Stimulated activated CD4-positive, alpha-beta T cell treated with anti-CD3 and anti-CD28 coated beads, Interleukin-1b, Interleukin-23, amount 100 ng/mL, for 1 hour (primary cell): Measurements from ENCODE around the gene SECISBP2.
"Not testable (repeated sequence)": the region's sequence is repeated elsewhere in the genome, so short reads cannot be mapped to it uniquely, and the experiment has no call there.

Experiments used
- DNase-seq, 2 donors: peaks; one replicate each; pipeline ENCODE4 v3.0.0-alpha.2; 2020; ENCODE audit warnings: low read depth in 2 of 2

SECISBP2 gene

DNA sequence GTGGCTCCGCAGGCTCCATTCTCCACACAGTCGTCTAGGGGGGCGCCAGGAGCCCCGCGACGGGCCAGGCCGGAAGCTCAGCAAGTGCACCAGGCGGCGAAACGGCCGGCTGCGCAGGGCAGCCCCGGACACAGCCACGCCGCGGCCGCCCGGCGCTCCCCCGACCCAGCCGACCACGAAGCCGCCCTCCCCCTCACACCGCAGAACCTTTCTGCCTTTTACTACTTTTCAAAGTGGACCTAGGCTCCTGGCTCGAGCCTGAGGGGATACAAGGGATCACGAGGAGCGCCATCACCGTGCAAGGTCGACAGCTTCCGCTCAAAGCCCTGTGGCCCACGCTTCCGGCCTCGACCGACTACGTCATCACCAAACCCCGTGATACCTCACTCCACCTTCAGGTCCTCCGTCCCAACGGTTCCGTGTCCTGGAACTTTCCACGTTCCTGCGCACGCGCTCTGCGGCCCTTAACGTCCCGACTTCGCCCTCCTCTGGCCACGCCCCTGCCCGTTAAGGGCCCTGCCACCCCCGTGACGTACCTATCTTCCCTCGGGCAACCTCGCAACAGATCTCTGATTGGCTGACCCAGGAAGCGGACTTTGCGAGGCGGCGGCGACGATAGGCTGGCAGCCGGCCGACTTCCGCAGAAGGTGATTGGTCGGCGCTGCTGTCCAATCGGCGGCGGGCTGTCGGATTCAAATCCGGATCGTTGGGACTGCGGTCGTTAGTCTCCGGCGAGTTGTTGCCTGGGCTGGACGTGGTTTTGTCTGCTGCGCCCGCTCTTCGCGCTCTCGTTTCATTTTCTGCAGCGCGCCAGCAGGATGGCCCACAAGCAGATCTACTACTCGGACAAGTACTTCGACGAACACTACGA is 7.6 kb upstream of the SECISBP2 start, which contains the start of gene CKS2:
CKS2 (plus strand) TSS at position 721 of the 871 bp plus-strand sequence; CDS start at position 819, 98 bp downstream.
- DNase-seq, result peak; percentile 98 to 99

- no peak for DNase-seq
These were observed 6.7 kb upstream of the SECISBP2 start for GRCh38 chr9:89311346-89312221.

GRCh38 chr9:89312222-89312571 is 6.1 kb upstream of the SECISBP2 start:
- no peak for DNase-seq

DNA sequence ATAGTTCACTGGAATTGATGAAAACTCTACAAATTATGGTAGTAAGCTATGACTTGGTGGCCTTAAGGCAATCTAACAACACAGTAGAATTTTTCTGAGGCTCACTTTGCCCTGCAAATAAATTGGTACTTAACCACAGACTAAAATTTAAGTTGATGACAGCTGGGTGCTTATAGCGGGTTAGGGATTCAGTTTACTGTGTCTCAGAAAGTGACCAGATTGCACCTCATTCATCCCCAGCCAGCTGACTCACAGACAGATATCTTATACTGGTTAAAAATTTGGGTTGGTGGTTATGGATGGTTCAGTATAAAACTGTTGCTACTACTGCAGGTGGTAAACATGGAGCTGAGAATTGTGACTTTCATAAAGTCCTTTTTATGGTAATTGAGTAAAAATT is 4.5 kb upstream of the SECISBP2 start:
- no peak for DNase-seq

DNA sequence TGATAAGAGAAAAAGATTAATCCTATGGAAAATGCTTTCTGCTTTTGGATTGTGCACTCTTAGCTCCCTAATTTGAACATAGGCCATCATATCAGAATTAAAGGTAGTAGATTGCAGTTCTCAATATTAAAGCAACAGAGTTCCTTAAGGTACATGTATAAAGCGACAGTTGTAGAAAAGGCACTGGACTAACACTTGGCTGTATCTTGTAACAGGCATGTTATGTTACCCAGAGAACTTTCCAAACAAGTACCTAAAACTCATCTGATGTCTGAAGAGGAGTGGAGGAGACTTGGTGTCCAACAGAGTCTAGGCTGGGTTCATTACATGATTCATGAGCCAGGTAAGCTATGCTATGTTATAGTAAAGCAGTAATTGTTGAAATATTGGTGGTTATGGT is 3.3 kb upstream of the SECISBP2 start:
- no peak for DNase-seq

DNA sequence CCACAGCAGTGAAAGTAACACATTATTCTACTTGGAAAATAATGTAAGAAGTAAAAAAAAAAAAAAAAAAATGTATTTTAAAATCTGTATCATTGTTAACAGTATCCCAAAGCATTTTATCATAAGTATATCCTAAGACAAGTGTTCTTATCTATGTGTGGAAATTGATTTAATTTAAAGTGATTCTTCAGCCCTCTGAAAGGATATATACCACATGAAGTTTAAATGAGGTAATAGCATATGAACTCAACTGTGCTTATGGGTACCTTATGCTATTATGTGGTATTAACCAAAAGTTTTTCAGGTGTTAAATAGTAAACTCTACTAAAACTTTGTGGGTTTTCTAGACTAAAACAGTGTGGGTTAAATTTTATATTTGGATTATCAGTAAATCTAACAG is 2.8 kb upstream of the SECISBP2 start:
- no peak for DNase-seq

DNA sequence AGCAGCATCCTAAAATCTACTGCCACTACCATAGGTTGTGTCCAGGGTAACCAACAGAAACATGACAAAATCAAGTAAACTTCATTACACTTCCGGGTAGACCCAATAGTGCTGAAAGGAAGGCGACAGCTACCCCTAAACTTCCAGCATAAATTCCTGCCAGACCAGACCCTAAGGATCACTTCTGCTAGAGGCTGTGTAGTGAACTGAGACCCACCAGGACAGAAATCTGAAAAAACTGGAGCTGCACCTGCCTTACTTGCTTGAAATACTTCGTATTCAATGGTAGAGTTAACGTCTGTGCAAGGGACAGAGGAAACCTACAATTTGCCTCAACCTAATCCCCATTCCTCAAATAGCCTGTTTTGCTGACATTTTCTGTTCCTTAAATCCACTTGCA is 1.0 kb upstream of the SECISBP2 start:
- no peak for DNase-seq

DNA sequence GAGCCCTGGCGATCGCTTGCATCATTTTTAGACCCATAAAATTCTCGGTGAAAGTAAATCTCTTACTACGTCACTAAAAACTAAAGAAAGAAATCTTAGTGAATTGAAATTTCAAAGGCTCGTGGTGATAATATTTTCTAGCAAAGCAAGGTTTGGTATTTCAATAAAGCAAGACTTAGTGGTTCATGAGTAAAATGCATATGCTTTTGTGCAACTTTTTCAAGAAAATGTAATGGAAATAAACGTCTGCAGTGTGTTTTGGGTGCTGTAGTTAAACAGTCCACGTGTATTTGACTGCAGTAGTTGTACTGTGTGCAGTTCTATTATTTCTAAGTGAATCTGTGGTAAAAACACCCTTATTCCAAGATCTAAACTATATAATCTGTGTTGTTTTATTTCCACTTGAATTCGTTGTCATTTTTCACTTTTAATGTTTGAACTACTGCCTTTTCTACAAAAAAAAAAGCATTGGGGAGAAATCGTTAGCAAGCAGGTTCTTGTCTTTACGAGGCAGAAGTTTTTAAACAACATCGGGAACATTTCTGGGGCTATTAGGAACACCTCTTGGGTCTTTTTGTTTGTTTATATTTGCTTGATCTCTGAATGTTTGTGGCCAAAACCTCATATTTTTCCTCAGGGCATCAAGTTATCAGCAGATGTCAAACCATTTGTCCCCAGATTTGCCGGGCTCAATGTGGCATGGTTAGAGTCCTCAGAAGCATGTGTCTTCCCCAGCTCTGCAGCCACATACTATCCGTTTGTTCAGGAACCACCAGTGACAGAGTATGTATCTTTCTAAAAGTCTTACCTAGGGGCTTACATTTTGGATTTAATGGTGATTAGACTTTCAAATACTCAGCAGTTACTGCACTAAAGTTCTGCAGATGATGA is 960 bp downstream of the SECISBP2 start:
- DNase-seq, result no peak

- no peak for DNase-seq
These were observed 5.1 kb downstream of the SECISBP2 start for GRCh38 chr9:89323390-89323789.

DNA sequence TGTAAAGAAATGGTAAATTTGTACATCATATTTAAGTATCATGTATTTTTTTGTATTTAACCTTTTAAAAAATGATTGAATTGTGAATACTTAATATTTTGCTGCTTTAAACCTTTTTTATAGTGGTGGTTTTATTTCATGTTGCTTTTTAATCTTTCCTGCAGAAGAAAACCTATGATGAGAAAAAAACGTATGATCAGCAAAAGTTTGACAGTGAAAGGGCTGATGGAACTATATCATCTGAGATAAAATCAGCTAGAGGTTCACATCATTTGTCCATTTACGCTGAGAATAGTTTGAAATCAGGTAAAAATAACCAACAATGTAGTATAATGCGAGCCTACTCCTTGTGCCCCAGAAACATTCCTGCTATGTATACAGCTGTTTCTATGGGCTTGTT is 7.4 kb downstream of the SECISBP2 start:
- DNase-seq, result no peak

- DNase-seq, result no peak
These were observed 9.8 kb downstream of the SECISBP2 start for GRCh38 chr9:89328064-89328463.

- DNase-seq, result no peak
These were observed 11.6 kb downstream of the SECISBP2 start for GRCh38 chr9:89329917-89330316.

DNA sequence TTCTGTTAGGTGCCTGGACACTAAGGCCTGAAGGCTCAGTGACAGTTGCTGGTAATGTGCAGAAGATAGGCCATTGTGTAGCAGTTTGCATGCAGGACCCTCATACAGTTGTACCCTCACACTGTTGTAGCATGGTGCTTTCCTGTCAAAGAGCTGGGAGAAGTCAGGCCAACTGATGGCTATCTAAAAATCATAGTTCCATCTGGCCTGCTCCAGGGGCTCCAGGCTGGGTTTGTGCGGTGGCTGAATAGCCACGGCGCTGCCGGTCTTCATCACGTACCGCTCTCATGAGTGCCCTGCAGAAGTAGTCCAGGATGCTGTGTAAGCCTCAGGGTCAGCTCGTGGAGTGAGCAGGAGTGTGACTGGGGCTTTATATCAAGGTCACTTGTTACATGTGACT is 12.2 kb downstream of the SECISBP2 start:
- DNase-seq, result no peak

DNA sequence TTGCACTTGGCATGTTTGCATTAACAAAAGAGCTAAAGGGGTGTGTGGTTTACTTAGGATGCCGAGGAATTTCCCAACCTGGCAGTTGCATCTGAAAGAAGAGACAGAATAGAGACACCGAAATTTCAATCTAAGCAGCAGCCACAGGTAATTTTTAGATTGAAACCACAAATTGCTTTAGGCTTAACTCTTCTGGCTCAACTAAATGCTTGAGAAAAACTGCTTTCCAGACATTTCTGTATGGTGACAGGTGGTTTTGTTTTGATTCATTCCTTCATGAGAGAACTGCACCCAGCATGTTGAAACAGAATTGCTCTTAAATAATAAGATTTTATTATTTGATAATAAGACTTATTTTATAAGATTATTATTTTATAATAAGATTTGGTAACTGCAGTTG is 21.5 kb downstream of the SECISBP2 start:
- no peak for DNase-seq

DNA sequence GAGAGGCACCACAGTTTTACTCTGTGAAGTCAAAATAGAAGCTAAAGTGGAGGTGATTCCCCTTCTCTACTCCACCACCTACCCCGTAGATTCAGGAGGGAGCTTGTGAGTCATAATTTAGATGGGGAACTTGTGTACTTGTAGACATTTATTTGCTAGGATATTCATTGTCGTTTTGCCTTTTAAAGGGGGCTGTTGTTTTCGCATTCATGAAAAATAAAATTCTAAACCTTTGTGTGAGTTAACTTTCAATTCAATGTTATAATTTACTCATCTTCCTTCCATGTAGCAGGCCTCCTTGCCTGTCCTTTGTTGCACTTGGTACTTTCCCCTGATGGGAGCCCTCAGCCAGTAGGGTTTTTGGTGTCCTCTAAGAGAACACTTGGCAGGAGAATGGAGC is 22.0 kb downstream of the SECISBP2 start:
- no peak for DNase-seq

- DNase-seq, result no peak
These were observed 23.9 kb downstream of the SECISBP2 start for GRCh38 chr9:89342213-89342612.

DNA sequence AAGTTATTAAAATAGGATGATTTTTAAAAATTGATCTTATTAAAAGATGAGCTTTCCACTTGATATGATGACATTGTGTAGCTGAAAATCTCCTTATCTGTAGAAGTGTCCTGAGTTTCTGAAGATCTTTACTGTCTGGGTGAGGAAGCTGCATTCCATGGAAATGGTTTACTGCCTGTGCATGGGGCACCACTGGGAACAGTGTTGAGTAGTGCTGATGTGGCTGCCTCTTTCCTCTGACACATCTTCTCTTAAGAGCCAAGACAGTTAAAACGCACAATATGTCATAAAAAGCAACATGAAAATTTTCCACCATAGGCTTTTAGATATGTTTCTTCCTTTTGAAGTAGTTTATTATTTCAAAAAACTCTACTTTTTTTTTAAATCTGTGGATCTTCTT is 24.6 kb downstream of the SECISBP2 start:
- DNase-seq, result no peak

DNA sequence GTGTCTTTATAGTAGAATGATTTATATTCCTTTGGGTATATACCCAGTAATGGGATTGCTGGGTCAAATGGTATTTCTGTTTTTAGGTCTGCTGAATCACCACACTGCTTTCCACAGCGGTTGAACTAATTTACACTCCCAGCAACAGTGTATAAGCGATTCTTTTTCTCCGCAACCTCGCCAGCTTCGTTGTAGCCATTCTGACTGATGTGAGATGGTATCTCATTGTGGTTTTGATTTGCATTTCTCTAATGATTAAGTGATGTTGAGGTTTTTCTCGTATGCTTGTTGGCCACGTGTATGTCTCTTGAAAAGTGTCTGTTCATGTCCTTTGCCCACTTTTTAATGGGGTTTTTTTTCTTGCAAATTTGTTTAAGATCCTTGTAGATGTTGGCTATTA is 25.5 kb downstream of the SECISBP2 start:
- DNase-seq, result not testable (repeated sequence)

GRCh38 chr9:89345476-89345875 is 27.2 kb downstream of the SECISBP2 start:
- DNase-seq, result no peak

GRCh38 chr9:89346696-89347095 is 28.4 kb downstream of the SECISBP2 start:
- no peak for DNase-seq

DNA sequence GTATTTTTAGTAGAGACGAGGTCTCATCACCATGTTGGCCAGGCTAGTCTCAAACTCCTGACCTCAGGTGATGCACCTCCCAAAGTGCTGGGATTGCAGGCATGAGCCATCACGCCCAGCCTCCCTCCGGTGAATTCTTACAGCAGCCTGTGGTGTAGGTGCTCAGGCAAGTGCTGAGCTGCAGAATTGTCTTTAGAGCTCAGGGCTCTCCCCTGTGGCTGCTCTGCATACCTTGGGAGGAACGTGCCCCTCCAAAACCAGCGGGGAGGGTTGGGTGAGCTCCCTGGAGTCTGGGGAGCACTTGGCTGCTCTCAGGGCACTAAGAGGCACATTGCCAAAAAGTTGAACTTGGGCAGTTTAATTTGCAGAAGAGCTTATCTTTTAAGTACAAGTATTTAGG is 29.4 kb downstream of the SECISBP2 start:
- DNase-seq, result no peak

- no peak for DNase-seq
These were observed 31.3 kb downstream of the SECISBP2 start for GRCh38 chr9:89349607-89350006.
